Epithelial cell of esophagus (primary cell): ENCODE measurements around the gene FBXL7.

ENCODE experiments used
- DNase-seq: peaks from one replicate; pipeline ENCODE4 v3.0.0; 2010; ENCODE audit warnings: low read depth
- H3K4me3 ChIP-seq: 2 replicates; pipeline ENCODE4 v1.5.1; 2011; ENCODE audit warnings: mild to moderate bottlenecking, low read length, control low read depth
- CTCF ChIP-seq: IDR thresholded peaks from 2 replicates; pipeline ENCODE4 v1.5.1; 2011; ENCODE audit warnings: low read depth, mild to moderate bottlenecking, low read length, control low read depth, inconsistent platforms; ENCODE audit not compliant: insufficient read depth; ENCODE audit errors: missing control alignments

The FBXL7 gene

GRCh38 chr5:15674716-15675115 is 174.7 kb downstream of the FBXL7 start:
- no peak for DNase-seq
- H3K4me3 ChIP-seq = no peak overlapping the region
- no peak for TF ChIP-seq CTCF

GRCh38 chr5:15676591-15676990 is 176.6 kb downstream of the FBXL7 start:
- no peak for DNase-seq
- TF ChIP-seq CTCF = no peak
- no peak overlapping the region for H3K4me3 ChIP-seq

DNA sequence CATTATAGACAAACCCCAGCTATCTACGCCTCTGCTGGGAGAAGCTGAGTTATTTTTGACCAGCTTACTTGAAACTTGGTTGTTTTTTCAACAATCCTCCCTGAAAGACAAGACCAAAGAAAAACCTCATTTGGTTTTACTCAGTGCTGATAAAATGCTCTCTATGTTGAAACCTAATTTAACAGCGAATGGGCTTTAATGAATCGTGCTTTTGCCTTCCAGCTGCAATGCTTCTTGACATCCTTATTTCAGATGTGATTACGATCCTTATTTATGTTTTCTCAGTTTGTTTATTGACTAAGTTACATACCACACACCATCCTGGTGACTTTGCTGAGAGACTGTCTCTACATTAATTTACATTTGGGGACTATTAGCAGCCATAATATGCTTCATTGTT is 179.2 kb downstream of the FBXL7 start:
- no peak for TF ChIP-seq CTCF
- no peak overlapping the region for H3K4me3 ChIP-seq
- DNase-seq = no peak

DNA sequence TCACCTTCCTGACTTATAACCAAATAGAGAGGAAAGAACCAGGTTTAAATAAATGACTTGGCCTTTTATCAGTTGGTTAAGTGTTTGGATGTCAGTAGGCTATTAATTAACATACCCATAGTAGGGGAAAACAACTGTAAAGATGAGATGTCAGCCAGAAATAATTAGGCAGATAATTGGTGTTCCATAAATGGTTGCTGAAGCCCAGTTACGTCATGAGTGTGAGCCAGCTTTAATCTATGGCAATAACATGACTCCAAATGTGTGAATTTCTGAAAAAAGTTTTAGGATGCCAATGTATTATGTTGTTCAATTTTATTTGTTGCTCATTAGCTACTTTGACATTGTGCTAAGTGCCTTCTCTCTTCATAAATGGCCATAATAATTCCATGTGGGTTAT is 180.5 kb downstream of the FBXL7 start:
- H3K4me3 ChIP-seq = no peak overlapping the region
- no peak for TF ChIP-seq CTCF
- no peak for DNase-seq

DNA sequence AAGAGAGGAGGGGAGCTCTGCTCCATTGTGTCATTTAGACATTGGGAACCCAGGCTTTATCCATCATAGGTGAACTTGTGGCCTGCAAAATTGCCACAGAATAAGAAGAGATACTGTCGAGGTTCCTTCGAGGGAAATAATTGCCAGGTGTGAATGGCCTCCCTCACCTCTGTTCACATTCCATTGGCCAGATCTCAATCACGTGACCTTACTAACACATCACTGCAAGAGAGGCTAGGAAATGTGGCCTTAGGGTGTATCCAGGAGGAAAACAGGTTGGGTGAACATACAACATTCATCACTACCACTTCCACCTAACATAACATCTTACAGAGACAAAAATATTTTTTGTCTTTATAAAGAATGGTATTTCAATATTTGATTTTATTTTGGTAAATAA is 182.1 kb downstream of the FBXL7 start:
- no peak for TF ChIP-seq CTCF
- DNase-seq = peak; percentile 6

DNA sequence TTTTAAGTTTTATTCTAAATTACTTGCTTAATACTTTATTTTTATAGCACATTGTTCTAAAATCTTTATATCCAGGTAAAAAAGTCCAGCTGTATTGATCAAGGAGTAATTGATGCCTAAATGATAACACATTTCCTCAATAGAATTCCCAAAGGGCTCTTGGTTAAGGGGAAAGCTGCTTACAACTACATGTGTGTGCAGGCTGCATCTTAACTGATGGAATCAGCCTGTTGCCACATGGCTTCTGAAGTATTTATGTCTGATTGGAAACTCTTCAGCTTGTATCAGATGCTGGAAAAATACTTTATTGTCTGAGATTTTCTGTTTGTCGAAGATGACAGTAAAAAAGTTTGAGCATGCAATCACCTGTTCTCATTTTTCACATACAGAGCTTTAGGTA is 182.6 kb downstream of the FBXL7 start:
- H3K4me3 ChIP-seq = no peak overlapping the region
- no peak for DNase-seq
- TF ChIP-seq CTCF = no peak

More for the DNA sequence above, 182.1 kb downstream of the FBXL7 start:
- H3K4me3 ChIP-seq = no peak overlapping the region

- TF ChIP-seq CTCF = peak; percentile 5
- H3K4me3 ChIP-seq = no peak overlapping the region
- DNase-seq = peak; percentile 4
These were observed 183.4 kb downstream of the FBXL7 start for GRCh38 chr5:15683332-15683731.
